Suppressor macrophage (primary cell): Measurements from ENCODE around the gene MIER2.

Experiments
- DNase-seq, 4 experiments: peaks; one replicate each; pipeline ENCODE4 v3.0.0-alpha.2; 2020 to 2022

MIER2 gene

DNA sequence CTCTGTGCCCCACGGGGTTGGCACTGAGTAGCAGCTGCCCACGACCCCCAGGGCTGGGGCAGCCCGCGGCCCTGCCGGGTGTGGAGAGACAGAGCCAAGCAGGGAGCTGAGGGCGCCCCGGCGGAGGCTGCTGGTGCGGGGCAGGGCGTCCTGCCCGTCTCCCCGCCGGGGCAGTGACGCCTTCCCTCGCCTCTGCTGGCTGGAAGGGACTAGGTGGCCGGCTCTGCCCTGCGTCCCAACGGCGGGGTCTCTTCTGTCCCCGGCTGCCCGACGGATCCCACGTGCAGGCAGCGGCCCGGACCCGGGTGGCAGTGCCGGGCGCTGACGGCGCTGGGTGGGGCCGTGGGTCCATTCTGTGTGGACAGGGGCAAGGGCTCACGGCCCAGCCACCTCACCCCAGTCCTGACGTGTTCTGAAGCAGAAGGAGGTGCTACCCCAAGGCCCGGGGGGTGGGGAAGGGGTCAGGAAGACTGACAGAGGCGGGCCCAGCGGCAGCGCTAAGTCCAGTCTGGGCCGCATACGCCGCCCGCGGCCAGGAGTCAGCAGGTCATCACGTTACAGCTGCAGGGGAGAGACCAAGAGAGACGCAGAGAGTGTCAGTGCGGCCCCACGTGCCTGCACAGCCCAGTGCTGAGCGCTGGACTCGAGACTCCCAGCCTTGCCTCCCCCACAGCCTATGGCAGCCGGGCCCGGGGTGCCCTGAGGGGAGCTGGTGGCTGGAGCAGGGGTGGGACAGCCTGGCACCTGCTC, 38.3 kb downstream of the MIER2 start:
- no peak for DNase-seq

DNA sequence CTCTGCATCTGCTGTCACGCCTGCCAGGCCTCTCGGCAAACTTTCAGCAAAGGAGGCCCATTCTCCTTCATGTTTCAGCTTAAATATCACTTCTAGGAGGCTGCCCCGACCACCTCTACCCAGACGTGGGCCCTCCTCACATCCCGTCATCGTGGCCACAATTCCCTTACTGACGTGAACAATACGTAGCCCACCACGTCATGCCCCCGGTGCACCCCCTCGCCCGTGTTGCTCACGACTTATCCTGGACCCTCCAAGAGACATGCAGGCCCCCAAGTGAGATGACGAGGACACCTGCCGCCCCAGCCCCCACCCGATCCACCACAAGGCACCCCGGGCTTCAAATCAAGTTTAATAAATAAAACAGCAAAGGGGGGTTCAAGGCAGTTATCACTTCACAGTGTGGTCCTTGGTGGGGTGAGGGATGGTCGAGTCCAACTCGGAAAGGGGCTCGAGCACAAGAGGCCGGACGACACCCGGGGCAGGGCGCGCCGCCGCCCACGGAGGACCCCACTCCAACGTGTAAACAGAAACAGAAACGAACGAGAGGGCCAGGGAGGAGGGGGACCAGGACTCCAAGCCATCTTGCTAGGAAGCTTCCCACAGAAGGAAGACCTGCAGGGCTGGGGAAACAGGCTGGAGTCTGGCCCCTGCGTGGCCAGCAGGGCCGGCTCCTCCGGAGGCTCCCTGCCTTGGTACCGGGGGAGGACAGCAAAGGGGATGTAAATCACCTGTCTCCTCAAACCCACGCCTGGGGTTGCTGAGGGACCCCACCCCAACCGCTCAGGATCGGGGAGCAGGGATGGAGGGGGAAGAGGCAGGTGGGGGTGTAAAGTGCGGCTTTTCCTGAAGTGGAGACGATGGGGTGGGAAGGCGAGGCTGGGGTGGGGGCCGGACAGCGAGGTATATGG, 39.1 kb downstream of the MIER2 start:
- DNase-seq, result no peak

DNA sequence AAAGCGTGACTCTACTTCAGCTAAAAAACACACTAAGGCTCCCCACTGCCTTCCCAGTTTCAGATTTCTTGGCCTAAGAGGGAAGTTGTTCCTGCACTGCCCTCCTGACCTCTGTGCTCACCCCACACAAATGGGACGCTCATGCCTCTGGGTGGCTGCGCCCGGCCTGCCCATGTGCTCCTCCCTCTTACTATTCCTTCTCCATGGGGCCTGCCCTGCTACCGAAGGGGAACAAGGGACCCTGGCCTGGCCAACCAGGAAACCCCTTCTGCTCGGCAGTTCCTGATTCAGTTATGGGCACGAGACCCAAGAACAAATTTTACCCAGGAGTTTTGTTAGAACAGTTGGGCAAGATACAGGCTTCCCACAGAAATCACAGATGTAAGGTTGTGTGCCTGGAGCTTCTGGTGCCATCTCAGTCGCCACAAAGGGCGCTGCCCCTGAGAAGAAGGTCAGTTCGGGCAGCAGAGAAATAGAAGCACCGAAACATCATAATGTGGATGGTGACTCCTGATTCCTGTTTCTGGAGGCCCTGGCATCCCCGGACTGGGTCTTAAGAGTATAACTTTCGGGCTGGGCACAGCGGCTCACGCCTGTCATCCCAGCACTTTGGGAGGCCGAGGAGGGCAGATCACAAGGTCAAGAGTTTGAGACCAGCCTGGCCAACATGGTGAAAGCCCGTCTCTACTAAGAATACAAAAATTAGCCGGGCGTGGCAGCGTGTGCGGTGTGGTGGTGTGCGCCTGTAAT, 47.9 kb downstream of the MIER2 start:
- DNase-seq, result peak; percentile 93 to 96 (median 96)

DNA sequence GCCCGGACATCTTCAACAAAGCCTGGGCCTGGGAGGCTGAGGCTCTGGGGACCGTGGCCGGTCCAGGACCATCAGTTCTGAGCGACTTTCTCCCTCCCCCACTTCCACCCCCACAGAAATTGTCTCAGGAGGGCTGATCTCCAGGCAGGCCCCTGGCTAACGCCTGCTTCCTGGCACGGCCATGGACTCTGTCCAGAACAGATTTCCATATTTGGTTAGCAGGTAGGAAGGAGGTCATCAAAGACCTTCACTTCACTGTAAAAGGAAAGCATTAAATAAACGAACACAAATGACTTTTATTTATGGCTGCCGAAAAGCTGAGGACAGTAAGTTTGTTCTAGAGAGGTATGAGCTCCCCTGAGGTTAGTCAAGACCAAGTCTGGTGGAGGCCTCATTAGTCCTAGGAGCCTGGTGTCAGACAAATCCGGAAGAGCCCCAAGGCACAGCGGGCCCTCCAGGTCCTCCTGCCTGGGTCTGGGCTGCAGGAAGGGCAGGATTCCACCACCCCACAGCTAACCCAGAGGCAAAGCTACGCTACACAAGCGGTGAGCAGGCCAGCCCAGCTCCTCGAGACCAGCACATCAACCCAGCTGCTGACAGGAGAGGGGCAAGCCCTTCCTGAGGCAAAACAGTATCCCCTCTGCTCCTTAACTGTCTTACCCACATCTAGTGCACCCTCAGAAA, 48.8 kb downstream of the MIER2 start:
- DNase-seq, result no peak

DNA sequence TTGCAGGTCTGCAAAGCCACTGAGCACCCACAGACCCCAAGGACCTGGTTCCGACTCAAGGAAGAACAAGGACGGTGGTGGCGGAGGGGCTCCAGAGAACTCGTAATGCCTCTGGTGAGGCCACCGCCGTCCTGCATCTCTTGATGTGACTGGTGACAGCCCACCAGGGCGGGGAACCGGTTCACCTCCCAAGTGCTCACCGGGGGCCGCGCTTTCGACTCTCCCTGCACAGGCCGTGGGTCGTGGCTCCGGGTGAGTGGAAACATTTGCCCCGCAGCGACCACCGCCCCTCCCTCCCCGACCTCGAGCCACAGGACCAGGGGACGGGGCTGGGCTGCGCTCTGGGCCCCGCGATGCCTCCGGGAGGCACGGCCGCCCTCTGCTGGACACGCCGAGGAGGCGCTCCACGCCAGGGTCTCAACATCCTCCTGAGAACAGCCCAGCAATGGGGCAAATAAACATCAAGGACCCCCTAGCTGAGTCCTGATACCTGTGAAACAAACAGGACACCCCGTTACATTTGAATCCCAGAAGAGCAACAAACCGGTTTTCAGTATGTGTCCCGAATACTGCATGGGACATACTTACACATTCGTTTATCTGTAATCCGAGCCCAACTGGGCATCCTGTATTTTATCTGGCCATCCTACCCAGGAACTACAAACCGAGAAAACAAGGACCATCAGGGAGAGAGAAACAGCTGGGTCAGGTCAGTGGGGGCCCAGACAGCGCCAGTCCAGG, 49.5 kb downstream of the MIER2 start:
- DNase-seq, result peak; percentile 25 to 68 (median 52)

DNA sequence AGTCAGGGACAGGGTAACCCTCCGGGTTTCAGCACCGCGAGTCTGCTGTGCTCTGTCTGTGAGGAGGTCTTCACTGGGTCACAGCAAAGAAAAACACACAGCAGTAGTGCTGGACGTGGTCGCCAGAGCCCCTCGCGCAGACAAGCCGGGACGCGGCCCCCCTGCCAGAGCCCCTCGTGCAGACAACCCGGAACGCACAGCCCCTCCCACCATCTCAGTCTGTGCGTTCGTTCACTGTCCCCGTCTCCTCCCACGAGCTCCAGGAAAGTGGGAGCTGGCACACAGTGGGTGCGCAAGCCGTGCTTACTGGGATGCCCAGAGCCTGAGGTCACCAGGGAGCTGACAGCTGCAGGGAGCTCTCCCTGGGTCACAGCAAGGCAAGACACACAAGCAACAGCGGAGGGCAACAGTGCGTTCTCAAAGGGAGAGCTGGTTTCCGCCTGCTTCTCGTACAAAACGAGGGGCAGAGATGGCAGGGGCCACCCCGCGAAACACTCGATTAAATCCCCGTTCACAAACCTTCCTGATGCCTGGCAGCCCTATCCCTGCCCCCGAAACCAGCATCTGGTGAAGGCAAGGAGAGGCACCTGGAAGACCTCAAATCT, 50.2 kb downstream of the MIER2 start:
- DNase-seq, result peak in 1 of 4 experiments; percentile 20

DNA sequence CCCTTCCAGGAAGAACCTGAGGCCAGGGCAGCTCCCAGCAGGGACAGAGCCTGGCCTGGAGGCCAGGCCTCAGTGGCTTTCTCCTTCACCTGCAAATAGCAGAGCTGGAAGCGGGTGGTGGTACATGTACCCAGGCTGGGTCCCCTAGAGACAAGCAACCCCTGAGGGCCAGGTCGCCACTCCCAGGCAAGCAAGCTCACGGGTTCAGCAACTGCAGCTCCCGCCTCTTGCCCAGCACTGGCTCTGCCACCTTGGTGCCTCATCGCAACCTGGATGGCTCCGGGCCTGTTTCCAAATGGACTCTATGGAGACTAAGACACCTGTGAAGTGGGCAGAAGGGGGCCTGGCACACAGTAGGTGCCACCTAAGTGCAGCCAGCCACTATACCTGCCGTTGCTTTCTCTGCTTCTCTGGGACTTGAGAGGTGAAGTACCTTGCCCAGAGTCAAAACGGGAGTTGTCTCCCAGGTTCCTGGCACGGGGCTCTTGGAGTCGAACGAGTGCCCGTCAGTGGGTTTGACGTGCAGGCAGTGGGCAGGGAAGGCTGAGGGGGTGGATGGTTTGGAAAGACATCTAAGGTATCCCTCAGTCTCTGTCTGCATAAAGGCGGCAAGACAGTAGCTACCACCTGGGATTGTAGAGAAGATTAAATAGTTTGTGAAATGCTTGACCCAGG, 51.0 kb downstream of the MIER2 start:
- DNase-seq, result no peak

DNA sequence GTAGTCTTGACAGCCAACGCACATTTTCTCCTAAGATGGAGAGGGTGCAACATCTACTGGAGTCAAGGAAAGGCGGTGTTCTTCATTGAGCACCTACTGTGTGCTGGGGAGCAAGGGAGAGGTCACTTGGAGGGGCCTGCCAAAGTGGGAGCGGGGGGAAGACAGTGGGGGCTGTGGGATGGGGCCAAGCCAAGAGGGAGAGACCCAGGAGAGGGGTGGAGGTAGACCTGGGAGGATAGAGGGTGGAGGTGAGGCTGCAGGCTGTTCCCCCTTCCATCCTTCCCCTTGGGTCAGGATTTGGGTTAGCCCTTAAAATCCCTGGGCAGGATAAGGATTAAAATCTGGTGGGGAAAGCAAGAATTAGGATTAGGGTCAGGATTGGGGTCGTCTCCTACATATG, 51.6 kb downstream of the MIER2 start:
- DNase-seq, result no peak

DNA sequence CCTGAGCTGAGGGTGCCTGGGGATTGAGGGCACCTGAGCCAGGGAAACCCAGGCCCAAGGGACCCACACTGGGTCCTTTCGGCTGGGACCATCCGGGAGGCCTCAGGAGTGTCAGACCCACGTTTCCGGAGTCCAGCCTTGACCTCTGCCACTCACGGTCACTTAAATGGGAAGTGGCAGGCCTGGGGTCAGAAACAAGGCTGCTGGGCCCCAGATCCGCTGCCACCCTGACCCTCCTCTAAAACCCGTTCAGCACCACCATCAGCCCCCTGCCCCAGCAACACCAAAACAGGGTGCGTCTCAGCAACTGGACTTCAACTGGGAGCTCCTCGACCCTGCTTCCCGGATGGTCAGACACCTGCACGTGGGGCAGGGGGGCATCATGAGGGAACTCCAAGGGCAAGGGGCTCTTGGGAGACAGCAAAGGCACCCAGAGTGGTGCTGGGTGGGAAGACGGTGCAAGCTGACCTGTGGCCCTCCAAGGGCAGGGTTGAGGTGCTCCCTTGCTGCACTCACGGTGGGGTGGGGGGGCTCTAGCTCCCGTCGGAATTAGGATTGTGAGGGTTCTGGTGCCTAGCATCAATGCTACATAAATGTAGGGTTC, 52.2 kb downstream of the MIER2 start:
- no peak for DNase-seq

DNA sequence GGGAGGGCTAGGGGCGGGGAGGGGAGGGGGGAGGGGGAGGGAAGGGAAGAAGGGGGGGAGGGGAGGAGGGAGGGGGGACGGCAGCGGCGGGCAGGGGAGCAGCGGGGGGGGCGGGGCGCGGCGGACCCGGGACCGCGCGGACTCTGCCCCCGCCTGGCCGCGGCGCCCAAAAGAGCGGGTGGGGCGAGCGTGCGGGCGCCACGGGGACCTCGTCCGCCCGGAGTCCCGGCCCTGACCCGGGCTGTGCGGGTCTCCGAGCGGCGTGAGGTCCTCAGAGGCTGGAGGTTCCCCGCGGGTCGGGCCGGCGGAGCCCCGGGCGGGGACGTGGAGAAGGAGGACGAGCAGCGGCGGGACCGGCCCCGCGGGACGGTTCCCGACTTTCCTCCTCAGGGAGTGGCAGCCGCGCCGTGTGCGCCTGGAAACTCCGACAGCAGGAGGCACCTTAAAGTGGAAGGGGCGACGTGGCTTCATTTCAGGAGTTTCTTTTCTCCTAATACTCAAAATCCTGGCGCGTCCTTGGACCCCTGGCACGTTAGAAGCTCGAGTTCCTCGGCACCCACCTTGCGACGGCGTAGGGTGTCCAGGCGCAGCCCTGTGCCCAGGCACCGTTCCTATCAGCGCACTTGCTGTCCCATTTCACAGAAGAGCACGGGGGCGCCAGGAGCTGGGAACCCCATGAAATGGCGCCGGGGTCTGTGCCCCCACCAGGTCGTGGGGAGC, 52.9 kb downstream of the MIER2 start:
- DNase-seq, result no peak

DNA sequence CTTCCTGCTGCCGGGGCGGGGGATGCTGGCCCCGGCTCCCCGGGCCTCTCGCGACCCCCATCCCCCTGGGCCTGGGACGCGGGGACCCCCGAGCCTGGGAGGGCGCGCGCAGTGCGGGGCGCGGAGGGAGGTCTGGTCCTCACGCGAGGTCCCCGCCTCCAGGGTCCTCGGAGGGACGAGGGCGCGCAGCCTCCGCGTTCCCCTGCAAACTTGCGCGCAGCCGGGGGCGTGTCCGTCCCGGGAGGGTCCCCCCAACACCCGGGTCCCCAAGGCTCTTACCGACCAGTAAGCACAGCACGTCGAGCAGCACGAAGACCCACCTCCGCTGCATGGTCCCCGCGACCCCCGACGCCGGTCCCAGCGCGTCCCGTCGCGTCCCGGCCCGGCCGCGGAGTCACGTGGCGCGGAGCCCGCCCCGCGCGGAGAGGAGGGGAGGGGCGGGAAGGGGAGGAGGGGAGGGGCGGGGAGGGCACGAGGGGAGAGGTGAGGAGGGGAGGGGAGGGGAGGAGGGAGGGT, 53.5 kb downstream of the MIER2 start, which contains the start of gene PLPP2:
Gene PLPP2, minus strand, starts transcription at position 398 of the 516 bp plus-strand sequence. Its CDS starts 67 bp downstream, at position 331.
- no peak for DNase-seq

DNA sequence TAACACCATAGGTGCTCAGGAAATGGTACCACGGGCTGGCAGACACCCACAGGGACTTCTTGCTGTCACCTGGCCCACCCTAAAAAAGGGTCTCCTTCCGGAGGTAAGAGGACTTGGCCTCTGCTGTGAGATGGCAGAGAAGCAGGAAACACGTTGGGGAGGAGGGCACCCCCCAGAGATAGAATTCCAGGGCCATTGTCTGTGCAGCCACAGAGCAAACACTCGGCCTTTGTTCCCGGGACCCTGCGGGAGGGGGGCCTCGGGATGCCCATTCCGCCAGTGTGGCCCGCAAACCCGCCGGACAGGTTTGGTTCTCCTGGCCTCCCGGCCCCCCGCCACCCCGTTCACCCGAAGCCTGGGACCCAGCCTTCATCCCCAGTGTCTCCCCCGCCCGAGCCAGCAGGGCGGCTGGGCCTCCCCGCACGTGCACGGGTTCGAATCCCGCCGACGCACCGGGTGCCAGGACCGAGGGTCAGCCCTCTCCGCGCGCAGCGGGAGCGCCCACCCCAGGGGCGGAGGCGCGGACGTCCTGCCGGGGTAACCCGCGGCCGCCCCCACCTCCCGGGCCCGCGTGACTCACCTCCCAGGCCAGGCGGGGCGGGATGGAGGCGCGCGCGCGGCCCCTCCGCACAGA, 54.1 kb downstream of the MIER2 start:
- DNase-seq, result no peak

DNA sequence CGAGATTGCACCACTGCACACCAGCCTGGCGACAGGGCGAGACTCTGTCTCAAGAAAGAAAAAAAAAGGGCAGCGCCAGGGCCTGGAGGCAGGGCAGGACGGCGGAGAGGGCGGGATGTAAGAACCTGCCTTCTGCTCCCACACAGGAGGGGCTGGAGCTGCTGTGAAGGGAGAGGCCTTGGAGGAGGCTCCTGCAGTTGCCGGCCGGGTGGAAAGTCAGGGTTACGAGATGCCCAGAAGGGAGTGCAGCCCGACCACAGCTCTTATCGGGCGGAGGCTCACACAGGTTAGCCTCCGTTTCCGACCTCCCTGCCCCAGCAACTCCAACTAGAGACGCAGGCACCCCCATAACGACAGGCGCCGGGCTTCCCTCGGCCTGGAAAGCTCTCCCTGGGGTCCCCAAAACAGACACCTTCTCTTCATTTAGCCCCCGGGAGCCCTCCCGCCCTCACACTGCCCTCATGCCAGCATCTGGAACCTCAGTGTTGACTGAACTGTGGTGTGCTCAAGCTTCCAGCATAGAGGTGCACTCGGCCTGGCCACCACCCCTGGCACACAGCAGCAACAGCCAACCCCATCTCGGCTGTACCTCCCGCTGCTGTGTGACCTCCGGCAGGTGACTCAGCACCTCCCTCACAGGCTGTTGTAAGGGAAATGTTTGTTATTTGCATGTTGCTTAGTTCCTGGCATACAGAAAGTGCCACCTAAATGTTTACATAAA, 54.8 kb downstream of the MIER2 start:
- DNase-seq, result peak in 2 of 4 experiments; percentile 16 to 28

DNA sequence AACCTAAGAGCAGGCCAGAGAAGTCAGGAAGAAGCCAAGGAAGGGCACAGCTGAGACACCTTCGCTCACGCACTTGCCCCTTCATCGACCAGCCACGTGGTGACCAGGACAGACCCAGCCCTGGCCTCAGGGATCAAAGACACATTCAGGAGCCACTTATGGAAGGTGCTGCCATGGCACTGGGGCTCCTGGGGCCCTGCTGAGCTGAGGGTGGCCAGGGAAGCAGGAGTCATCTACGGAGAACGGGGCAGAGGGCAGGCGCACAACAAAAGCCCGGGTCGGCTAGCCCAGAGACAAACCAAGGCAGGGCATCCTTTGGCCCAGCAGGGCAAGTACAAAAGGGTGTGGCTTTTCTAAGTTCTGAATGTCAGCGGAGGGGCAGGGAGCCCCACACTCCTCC, 55.7 kb downstream of the MIER2 start:
- no peak for DNase-seq

DNA sequence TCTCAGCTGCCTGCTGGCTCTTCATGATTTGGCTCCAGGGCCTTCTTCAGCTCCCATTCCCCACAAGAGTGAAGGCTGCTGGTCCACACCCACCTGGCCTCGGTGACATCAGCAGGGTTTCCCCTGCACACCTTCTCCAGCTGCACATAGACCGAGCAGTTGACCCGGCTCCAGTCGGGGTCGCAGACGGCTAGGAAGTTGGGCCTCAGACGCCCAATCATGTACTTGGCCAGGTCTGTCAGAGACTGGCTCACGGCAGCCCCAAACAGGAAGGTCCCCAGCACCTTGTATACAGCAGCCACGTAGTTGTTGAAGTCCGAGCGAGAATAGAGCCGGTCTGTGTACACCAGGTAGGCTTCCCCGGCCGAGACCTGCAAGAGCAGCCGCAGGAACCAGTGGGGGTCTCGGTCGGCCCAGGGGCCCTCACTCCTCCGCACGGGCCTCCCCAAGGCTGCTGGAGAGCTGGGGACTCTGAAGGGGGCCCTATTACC, 57.2 kb downstream of the MIER2 start:
- DNase-seq, result no peak

DNA sequence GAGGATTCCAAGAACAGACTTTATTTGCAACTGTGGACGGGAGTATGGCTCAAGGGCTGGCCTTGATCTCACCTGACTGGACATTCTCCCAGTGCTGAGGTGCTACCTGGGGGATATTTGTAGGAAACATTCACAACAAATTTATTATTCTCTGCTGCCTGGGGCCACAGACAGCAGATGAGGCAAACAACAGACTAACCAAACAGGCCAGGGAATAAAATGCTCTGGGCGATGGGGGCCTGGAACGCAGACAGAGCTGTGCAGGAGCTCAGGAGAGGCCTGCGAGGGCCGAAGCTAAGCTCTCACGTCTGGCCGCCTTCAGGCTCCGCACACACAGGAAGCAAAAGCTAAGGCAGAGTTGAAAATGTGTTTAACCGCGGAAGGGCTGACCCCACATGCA, 61.2 kb downstream of the MIER2 start:
- no peak for DNase-seq

DNA sequence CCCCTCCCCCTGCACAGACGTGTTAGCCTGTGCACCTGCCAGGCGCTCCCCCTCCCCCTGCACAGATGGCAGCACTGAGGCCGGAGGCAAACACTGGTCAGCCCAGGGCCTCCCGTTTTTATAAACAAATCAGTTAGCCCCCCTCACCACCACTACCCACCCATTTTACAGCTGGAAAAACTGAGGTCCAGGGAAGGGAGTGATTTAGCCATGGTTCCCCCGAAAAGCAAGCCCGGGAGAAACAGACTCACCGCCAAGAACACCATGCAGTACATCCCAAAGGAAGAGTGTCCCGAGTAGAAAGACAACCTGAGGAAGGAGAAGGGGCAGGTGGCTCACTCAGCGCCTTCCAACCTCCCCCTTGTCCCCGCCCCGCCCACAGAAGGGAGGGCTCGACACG, 62.1 kb downstream of the MIER2 start:
- DNase-seq, result no peak

DNA sequence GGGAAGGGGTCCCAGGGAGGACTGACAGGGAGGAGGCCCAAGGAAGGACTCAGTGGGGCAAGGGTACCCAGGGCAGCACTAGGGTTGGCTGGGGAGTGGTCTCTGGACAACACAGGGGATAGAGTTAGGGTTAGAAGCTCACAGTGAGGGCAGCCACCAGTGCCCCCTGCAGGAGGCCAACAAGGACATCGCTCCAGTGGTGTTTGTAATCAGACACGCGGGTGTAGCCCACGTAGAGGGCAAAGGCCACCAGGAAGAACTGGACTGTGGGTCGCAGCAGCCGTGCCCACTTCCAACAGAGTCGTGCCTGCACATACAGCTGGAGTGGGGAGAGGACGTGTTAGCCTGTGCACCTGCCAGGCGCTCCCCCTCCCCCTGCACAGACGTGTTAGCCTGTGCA, 62.6 kb downstream of the MIER2 start:
- no peak for DNase-seq
